ENCODE measurements around the gene PPP3R1.
A peak's percentile ranks its signal among the peaks of the same experiment; 100 is the strongest.

PPP3R1 gene

DNA sequence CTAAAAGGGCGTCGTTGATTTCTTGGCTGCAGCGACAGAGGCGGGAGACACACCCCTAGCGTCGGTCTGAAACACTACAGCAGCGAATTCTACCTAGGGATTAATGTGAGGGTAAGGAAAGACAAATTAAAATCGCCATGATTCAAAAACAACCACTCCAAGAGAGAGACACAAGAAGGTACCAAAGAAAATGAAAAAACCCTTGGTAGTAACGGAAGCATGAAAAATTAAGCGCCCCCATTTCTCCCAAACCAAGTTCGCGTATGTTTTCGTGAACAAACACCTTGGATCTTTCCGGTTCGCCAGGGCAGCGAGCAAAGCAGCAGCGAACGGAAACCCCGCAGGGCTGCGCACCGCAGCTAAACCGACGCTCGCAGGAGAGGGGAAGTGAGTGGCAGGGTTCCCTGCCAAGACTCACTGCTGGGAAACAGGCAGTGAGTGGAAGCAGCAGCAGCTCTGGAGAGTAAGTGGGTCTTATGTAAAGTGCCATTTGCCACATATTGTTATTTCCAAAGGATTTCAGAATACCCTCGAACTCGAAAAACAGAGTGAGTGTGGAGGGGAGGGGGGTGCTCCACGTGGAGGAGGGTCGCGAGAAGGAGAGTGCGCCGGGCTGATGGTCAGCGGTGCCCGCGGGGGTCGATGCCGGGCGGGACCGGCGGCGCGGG is 1.0 kb downstream of the PPP3R1 start (continued):
- TF ChIP-seq, protein P1, sequence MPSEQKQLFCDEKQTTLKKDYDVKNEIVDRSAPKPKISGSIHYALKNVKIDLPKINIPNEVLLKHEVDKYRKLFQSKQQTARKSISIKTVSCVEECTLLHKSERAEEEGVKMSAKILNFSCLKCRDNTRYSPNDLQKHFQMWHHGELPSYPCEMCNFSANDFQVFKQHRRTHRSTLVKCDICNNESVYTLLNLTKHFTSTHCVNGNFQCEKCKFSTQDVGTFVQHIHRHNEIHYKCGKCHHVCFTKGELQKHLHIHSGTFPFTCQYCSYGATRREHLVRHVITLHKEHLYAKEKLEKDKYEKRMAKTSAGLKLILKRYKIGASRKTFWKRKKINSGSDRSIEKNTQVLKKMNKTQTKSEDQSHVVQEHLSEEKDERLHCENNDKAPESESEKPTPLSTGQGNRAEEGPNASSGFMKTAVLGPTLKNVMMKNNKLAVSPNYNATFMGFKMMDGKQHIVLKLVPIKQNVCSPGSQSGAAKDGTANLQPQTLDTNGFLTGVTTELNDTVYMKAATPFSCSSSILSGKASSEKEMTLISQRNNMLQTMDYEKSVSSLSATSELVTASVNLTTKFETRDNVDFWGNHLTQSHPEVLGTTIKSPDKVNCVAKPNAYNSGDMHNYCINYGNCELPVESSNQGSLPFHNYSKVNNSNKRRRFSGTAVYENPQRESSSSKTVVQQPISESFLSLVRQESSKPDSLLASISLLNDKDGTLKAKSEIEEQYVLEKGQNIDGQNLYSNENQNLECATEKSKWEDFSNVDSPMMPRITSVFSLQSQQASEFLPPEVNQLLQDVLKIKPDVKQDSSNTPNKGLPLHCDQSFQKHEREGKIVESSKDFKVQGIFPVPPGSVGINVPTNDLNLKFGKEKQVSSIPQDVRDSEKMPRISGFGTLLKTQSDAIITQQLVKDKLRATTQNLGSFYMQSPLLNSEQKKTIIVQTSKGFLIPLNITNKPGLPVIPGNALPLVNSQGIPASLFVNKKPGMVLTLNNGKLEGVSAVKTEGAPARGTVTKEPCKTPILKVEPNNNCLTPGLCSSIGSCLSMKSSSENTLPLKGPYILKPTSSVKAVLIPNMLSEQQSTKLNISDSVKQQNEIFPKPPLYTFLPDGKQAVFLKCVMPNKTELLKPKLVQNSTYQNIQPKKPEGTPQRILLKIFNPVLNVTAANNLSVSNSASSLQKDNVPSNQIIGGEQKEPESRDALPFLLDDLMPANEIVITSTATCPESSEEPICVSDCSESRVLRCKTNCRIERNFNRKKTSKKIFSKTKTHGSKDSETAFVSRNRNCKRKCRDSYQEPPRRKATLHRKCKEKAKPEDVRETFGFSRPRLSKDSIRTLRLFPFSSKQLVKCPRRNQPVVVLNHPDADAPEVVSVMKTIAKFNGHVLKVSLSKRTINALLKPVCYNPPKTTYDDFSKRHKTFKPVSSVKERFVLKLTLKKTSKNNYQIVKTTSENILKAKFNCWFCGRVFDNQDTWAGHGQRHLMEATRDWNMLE (tag by site-specific recombination; conservative IDR thresholded peaks at IDR 0.05; ENCODE audit: low read depth): no peak
- no peak for TF ChIP-seq ZNF677 (tag by site-specific recombination; IDR thresholded peaks at IDR 0.05)
- 0 out of 2 replicates have a peak, but pooled peaks have one; percentile 32 for TF ChIP-seq KLF9 (tag by site-specific recombination; IDR thresholded peaks at IDR 0.05; ENCODE audit: low read depth)
- TF ChIP-seq, protein P2, sequence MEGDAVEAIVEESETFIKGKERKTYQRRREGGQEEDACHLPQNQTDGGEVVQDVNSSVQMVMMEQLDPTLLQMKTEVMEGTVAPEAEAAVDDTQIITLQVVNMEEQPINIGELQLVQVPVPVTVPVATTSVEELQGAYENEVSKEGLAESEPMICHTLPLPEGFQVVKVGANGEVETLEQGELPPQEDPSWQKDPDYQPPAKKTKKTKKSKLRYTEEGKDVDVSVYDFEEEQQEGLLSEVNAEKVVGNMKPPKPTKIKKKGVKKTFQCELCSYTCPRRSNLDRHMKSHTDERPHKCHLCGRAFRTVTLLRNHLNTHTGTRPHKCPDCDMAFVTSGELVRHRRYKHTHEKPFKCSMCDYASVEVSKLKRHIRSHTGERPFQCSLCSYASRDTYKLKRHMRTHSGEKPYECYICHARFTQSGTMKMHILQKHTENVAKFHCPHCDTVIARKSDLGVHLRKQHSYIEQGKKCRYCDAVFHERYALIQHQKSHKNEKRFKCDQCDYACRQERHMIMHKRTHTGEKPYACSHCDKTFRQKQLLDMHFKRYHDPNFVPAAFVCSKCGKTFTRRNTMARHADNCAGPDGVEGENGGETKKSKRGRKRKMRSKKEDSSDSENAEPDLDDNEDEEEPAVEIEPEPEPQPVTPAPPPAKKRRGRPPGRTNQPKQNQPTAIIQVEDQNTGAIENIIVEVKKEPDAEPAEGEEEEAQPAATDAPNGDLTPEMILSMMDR (tag by site-specific recombination; IDR thresholded peaks at IDR 0.05): peak; percentile 75
- TF ChIP-seq ZNF350 (tag by site-specific recombination; IDR thresholded peaks at IDR 0.05): no peak
- no peak for TF ChIP-seq ZNF138 (tag by site-specific recombination; IDR thresholded peaks at IDR 0.05; ENCODE audit: borderline replicate concordance)
- TF ChIP-seq, protein P3, sequence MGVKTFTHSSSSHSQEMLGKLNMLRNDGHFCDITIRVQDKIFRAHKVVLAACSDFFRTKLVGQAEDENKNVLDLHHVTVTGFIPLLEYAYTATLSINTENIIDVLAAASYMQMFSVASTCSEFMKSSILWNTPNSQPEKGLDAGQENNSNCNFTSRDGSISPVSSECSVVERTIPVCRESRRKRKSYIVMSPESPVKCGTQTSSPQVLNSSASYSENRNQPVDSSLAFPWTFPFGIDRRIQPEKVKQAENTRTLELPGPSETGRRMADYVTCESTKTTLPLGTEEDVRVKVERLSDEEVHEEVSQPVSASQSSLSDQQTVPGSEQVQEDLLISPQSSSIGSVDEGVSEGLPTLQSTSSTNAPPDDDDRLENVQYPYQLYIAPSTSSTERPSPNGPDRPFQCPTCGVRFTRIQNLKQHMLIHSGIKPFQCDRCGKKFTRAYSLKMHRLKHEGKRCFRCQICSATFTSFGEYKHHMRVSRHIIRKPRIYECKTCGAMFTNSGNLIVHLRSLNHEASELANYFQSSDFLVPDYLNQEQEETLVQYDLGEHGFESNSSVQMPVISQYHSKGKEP (tag by site-specific recombination; IDR thresholded peaks at IDR 0.05): no peak
- TF ChIP-seq, protein P4, sequence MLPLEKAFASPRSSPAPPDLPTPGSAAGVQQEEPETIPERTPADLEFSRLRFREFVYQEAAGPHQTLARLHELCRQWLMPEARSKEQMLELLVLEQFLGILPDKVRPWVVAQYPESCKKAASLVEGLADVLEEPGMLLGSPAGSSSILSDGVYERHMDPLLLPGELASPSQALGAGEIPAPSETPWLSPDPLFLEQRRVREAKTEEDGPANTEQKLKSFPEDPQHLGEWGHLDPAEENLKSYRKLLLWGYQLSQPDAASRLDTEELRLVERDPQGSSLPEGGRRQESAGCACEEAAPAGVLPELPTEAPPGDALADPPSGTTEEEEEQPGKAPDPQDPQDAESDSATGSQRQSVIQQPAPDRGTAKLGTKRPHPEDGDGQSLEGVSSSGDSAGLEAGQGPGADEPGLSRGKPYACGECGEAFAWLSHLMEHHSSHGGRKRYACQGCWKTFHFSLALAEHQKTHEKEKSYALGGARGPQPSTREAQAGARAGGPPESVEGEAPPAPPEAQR (tag by site-specific recombination; IDR thresholded peaks at IDR 0.05): no peak
- peak; percentile 22; the same call in 1 of the 2 replicates for TF ChIP-seq KLF7 (tag by site-specific recombination; IDR thresholded peaks at IDR 0.05; ENCODE audit: borderline replicate concordance)
- peak; percentile 75 for TF ChIP-seq ZBTB17 (tag by site-specific recombination; IDR thresholded peaks at IDR 0.05)
- TF ChIP-seq, protein P5, sequence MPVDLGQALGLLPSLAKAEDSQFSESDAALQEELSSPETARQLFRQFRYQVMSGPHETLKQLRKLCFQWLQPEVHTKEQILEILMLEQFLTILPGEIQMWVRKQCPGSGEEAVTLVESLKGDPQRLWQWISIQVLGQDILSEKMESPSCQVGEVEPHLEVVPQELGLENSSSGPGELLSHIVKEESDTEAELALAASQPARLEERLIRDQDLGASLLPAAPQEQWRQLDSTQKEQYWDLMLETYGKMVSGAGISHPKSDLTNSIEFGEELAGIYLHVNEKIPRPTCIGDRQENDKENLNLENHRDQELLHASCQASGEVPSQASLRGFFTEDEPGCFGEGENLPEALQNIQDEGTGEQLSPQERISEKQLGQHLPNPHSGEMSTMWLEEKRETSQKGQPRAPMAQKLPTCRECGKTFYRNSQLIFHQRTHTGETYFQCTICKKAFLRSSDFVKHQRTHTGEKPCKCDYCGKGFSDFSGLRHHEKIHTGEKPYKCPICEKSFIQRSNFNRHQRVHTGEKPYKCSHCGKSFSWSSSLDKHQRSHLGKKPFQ (tag by site-specific recombination; IDR thresholded peaks at IDR 0.05): no peak
- TF ChIP-seq ZFP69B (tag by site-specific recombination; IDR thresholded peaks at IDR 0.05): no peak
- TF ChIP-seq ZFP37 (tag by site-specific recombination; IDR thresholded peaks at IDR 0.05): no peak
- TF ChIP-seq, protein P6, sequence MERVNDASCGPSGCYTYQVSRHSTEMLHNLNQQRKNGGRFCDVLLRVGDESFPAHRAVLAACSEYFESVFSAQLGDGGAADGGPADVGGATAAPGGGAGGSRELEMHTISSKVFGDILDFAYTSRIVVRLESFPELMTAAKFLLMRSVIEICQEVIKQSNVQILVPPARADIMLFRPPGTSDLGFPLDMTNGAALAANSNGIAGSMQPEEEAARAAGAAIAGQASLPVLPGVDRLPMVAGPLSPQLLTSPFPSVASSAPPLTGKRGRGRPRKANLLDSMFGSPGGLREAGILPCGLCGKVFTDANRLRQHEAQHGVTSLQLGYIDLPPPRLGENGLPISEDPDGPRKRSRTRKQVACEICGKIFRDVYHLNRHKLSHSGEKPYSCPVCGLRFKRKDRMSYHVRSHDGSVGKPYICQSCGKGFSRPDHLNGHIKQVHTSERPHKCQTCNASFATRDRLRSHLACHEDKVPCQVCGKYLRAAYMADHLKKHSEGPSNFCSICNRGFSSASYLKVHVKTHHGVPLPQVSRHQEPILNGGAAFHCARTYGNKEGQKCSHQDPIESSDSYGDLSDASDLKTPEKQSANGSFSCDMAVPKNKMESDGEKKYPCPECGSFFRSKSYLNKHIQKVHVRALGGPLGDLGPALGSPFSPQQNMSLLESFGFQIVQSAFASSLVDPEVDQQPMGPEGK (tag by site-specific recombination; IDR thresholded peaks at IDR 0.05): no peak
- TF ChIP-seq, protein P7, sequence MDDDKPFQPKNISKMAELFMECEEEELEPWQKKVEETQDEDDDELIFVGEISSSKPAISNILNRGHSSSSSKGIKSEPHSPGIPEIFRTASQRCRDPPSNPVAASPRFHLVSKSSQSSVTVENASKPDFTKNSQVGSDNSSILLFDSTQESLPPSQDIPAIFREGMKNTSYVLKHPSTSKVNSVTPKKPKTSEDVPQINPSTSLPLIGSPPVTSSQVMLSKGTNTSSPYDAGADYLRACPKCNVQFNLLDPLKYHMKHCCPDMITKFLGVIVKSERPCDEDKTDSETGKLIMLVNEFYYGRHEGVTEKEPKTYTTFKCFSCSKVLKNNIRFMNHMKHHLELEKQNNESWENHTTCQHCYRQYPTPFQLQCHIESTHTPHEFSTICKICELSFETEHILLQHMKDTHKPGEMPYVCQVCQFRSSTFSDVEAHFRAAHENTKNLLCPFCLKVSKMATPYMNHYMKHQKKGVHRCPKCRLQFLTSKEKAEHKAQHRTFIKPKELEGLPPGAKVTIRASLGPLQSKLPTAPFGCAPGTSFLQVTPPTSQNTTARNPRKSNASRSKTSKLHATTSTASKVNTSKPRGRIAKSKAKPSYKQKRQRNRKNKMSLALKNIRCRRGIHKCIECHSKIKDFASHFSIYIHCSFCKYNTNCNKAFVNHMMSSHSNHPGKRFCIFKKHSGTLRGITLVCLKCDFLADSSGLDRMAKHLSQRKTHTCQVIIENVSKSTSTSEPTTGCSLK (tag by site-specific recombination; IDR thresholded peaks at IDR 0.05): no peak
- no peak for TF ChIP-seq ZNF548 (tag by site-specific recombination; IDR thresholded peaks at IDR 0.05)
- TF ChIP-seq RBAK (tag by site-specific recombination; IDR thresholded peaks at IDR 0.05): no peak
- TF ChIP-seq ZNF623 (tag by site-specific recombination; IDR thresholded peaks at IDR 0.05): no peak
